NCI-H1048 (cell line): ENCODE results near the gene GBP3.
"Not testable (repeated sequence)": the region's sequence is repeated elsewhere in the genome, so short reads cannot be mapped to it uniquely, and the experiment has no call there.

Experiments
- DNase-seq: peaks from one replicate; lab custom pipeline; 2025; lab: John Stamatoyannopoulos, UW

The GBP3 gene

GRCh38 chr1:88976235-88976634 lies 46.4 kb downstream of the GBP3 start:
- no peak for DNase-seq

- not testable (repeated sequence) for DNase-seq
These were observed 48.0 kb downstream of the GBP3 start for GRCh38 chr1:88974616-88975172.

GRCh38 chr1:88973520-88974137 lies 49.0 kb downstream of the GBP3 start:
- DNase-seq, result peak; percentile 16

GRCh38 chr1:88961647-88962275 lies 60.9 kb downstream of the GBP3 start:
- DNase-seq, result no peak

GRCh38 chr1:88961081-88961480 lies 61.6 kb downstream of the GBP3 start:
- no peak for DNase-seq
